DOHH2 (cell line): Measurements from ENCODE around the gene DYNC1I1.

Source experiments
- H3F3A ChIP-seq: fragments of 200-600 bp; sonication (generic), shearing (Covaris generic); 2 replicates; pipeline ENCODE4 v1.6.0; 2016; ENCODE audit warnings: antibody characterized with exemption, mild to moderate bottlenecking; ENCODE audit not compliant: control insufficient read depth, insufficient read depth
- H3K27ac ChIP-seq: fragments of 200-600 bp; sonication (generic); 2 replicates; pipeline ENCODE4 v1.5.1; 2014; ENCODE audit warnings: low read depth, mild to moderate bottlenecking, low read length, moderate library complexity
- H3K27me3 ChIP-seq: fragments of 200-600 bp; sonication (generic); 2 replicates; pipeline ENCODE4 v1.6.1; 2014; ENCODE audit warnings: mild to moderate bottlenecking, low read length, mixed read lengths; ENCODE audit not compliant: control insufficient read depth
- H3K36me3 ChIP-seq: fragments of 200-600 bp; sonication (generic); 2 replicates; pipeline ENCODE4 v1.6.1; 2014; ENCODE audit warnings: mild to moderate bottlenecking, low read length, moderate library complexity, mixed read lengths; ENCODE audit not compliant: control insufficient read depth
- H3K4me1 ChIP-seq: fragments of 200-600 bp; sonication (generic); 2 replicates; pipeline ENCODE4 v1.6.1; 2014; ENCODE audit warnings: mild to moderate bottlenecking, low read length, mixed read lengths; ENCODE audit not compliant: control insufficient read depth
- H3K4me2 ChIP-seq: fragments of 200-600 bp; sonication (generic); 2 replicates; pipeline ENCODE4 v1.6.0; 2014; ENCODE audit warnings: mild to moderate bottlenecking, low read length, moderate library complexity
- H3K4me3 ChIP-seq: fragments of 200-600 bp; sonication (generic); 2 replicates; pipeline ENCODE4 v1.5.1; 2014; ENCODE audit warnings: mild to moderate bottlenecking, low read length, mixed read lengths
- H3K79me2 ChIP-seq: fragments of 200-600 bp; sonication (generic); 2 replicates; pipeline ENCODE4 v1.6.1; 2014; ENCODE audit warnings: mild to moderate bottlenecking, low read length, mixed read lengths; ENCODE audit not compliant: control insufficient read depth
- H3K9me2 ChIP-seq: fragments of 200-600 bp; sonication (generic); replicated peaks from 2 replicates; pipeline ENCODE4 v1.6.1; 2014; ENCODE audit warnings: mild to moderate bottlenecking, low read length, mixed read lengths; ENCODE audit not compliant: control insufficient read depth
- H3K9me3 ChIP-seq: fragments of 200-600 bp; sonication (generic); 2 replicates; pipeline ENCODE4 v1.6.1; 2014; ENCODE audit warnings: antibody characterized with exemption, low read length, mixed read lengths; ENCODE audit not compliant: control insufficient read depth, insufficient read depth
- H4K20me1 ChIP-seq: fragments of 200-600 bp; sonication (generic); 2 replicates; pipeline ENCODE4 v1.6.0; 2014; ENCODE audit warnings: low read depth, mild to moderate bottlenecking, antibody characterized with exemption, low read length, moderate library complexity; ENCODE audit not compliant: control insufficient read depth, insufficient read depth
- EZH2phosphoT487 ChIP-seq: fragments of 200-600 bp; sonication (generic); IDR thresholded peaks from 2 replicates; pipeline ENCODE4 v1.6.1; 2017; ENCODE audit warnings: borderline replicate concordance, mild to moderate bottlenecking, antibody characterized with exemption, low read length, moderate library complexity, mixed read lengths
- TF ChIP-seq, protein P1 (sequence below): fragments of 200-600 bp; sonication (generic); IDR thresholded peaks from one replicate; pipeline ENCODE4 v1.5.1; 2014; ENCODE audit warnings: antibody characterized with exemption, mild to moderate bottlenecking, low read depth, low read length; ENCODE audit not compliant: poor library complexity, severe bottlenecking

Gene DYNC1I1

DNA sequence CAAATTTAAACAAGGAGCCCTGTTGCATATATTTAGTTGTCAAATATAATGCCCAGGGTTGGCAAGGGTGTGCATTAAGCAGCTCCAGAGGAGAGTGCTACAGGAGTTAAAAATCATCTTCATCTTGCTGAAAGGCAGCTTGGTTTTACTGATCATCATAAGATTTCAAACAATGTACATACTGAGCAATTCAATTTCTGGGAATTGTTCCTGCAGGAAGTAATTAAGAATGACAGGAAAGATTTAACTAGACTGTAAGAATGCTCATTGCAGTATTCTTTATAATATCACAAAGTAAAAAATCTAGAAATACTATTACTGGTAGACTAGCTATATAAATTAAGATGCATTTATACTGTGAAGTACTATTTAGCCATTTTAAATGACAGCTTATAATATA lies 153.6 kb downstream of the DYNC1I1 start:
- Histone ChIP-seq H3K4me2 (no peak overlapping the region), H3K4me3 (no peak overlapping the region), H3K27me3 (no peaks in the 10 kb centered on the region), H3F3A (no peaks in the 10 kb centered on the region), H3K27ac (no peak overlapping the region), H3K4me1 (no peaks in the 10 kb centered on the region), H3K79me2 (no peaks in the 10 kb centered on the region), H4K20me1 (no peaks in the 10 kb centered on the region; the same call in 1 of the 2 replicates), H3K9me3 (no peaks in the 10 kb centered on the region), H3K36me3 (no peaks in the 10 kb centered on the region), H3K9me2 (no peaks in the 10 kb centered on the region)
- TF ChIP-seq, protein P1, sequence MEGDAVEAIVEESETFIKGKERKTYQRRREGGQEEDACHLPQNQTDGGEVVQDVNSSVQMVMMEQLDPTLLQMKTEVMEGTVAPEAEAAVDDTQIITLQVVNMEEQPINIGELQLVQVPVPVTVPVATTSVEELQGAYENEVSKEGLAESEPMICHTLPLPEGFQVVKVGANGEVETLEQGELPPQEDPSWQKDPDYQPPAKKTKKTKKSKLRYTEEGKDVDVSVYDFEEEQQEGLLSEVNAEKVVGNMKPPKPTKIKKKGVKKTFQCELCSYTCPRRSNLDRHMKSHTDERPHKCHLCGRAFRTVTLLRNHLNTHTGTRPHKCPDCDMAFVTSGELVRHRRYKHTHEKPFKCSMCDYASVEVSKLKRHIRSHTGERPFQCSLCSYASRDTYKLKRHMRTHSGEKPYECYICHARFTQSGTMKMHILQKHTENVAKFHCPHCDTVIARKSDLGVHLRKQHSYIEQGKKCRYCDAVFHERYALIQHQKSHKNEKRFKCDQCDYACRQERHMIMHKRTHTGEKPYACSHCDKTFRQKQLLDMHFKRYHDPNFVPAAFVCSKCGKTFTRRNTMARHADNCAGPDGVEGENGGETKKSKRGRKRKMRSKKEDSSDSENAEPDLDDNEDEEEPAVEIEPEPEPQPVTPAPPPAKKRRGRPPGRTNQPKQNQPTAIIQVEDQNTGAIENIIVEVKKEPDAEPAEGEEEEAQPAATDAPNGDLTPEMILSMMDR, result no peak
- no peak for TF ChIP-seq EZH2phosphoT487

- no peaks in the 10 kb centered on the region; the same call in 1 of the 2 replicates for H4K20me1 ChIP-seq
- H3K4me2 ChIP-seq, result no peak overlapping the region
- H3K36me3 ChIP-seq, result no peaks in the 10 kb centered on the region
- H3K27me3 ChIP-seq, result no peaks in the 10 kb centered on the region
- no peaks in the 10 kb centered on the region for H3K9me2 ChIP-seq
- no peak for TF ChIP-seq EZH2phosphoT487
- TF ChIP-seq, protein P1, result no peak
- H3K4me3 ChIP-seq, result no peak overlapping the region
- H3F3A ChIP-seq, result no peaks in the 10 kb centered on the region
- no peaks in the 10 kb centered on the region for H3K9me3 ChIP-seq
- H3K27ac ChIP-seq, result no peak overlapping the region
- no peaks in the 10 kb centered on the region for H3K79me2 ChIP-seq
- no peaks in the 10 kb centered on the region for H3K4me1 ChIP-seq
Observed at GRCh38 chr7:95927756-95928155, 155.4 kb downstream of the DYNC1I1 start.

- TF ChIP-seq, protein P1, result no peak
- TF ChIP-seq EZH2phosphoT487, result no peak
- Histone ChIP-seq H3K36me3 (no peaks in the 10 kb centered on the region), H3K9me3 (no peaks in the 10 kb centered on the region), H4K20me1 (no peaks in the 10 kb centered on the region; the same call in 1 of the 2 replicates), H3K79me2 (no peaks in the 10 kb centered on the region), H3K27ac (no peak overlapping the region), H3F3A (no peaks in the 10 kb centered on the region), H3K9me2 (no peaks in the 10 kb centered on the region), H3K27me3 (no peaks in the 10 kb centered on the region), H3K4me3 (no peak overlapping the region), H3K4me2 (no peak overlapping the region), H3K4me1 (no peaks in the 10 kb centered on the region)
Observed at GRCh38 chr7:95929710-95930280, 157.4 kb downstream of the DYNC1I1 start.
